ENCODE results near the gene MSLN.
"Not testable (repeated sequence)": the region's sequence is repeated elsewhere in the genome, so short reads cannot be mapped to it uniquely, and the experiment has no call there.

MSLN gene

DNA sequence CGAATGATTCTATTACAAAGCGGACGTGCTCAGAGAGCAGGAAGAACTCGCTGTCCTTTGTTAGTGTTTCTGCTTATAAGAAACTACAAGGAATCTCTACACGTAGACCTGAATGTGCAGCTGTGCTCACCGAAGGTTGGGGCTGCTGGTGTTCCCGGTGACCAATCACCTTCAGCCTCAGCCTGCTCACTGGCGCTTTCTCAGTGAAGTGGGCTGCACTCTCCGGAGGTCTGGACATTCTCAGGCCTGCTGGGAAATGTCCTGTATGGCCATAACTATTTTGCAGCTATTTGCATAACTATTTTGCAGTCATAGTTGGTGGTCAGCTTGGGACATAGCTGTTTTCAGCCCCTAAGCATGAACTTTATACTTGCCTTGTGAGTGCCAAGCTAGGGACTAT, 10.0 kb upstream of the MSLN start:
- TF ChIP-seq, protein P1, sequence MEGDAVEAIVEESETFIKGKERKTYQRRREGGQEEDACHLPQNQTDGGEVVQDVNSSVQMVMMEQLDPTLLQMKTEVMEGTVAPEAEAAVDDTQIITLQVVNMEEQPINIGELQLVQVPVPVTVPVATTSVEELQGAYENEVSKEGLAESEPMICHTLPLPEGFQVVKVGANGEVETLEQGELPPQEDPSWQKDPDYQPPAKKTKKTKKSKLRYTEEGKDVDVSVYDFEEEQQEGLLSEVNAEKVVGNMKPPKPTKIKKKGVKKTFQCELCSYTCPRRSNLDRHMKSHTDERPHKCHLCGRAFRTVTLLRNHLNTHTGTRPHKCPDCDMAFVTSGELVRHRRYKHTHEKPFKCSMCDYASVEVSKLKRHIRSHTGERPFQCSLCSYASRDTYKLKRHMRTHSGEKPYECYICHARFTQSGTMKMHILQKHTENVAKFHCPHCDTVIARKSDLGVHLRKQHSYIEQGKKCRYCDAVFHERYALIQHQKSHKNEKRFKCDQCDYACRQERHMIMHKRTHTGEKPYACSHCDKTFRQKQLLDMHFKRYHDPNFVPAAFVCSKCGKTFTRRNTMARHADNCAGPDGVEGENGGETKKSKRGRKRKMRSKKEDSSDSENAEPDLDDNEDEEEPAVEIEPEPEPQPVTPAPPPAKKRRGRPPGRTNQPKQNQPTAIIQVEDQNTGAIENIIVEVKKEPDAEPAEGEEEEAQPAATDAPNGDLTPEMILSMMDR (IDR thresholded peaks at IDR 0.05) = no peak
- Histone ChIP-seq H3K4me3 (no peak overlapping the region), H3K4me1 (peaks cover 0 to 5% (median 0%) of the 10 kb centered on the region in 4 donors), H3K27ac (no peak overlapping the region), H3K36me3 (no peaks in the 10 kb centered on the region), H3K9me3 (no peaks in the 10 kb centered on the region), H3K27me3 (peaks cover 0 to 9% of the 10 kb centered on the region in 2 donors)
- intact Hi-C loops (cut with DNase I; ENCODE audit: low total_unique reads) = no loop called here
- DNase-seq = no peak

DNA sequence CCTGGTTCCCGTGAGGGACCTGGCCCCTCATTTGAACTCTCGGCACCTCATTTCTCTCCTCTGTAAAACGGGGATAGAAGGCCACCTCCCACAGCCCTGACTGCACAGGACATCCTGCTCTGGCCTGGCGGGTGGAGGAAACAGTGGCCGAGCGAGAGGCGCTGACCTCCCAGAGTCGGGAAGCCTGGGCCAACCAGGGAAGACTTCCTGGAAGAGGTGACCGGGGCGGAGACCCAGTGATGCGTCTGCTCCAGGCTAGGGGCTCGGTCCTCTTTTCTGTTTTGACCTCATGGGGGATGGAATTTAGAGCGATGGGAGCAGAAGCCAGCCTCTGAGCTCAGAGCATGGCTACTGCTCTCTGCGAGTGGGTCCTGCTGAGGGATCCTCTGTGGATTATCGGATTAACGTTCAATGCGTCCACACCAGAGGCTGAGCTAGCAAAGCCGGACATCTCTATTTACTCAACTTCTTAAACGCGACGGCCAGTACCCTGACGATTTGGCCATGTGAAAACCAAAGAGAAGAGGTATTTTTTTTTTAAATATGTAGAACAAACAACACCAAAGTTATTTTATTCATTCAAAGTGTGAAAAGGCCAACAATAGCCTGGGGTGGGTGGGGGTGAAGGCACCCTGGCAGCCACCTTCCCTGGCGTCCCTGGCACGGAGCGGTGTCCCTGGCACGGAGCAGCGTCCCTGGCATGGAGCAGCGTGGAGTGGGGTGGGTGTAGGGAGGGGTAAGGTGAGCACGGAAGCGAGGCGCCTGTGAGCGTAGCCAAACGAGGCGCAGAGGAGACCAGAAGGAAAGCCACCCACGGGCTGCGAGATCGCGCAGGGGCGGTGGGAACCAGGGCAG, 9.2 kb upstream of the MSLN start:
- peaks cover 0 to 10% of the 10 kb centered on the region in 2 donors for H3K27me3 ChIP-seq
- no peak overlapping the region for H3K4me3 ChIP-seq
- H3K9me3 ChIP-seq = no peaks in the 10 kb centered on the region
- no peak overlapping the region for H3K27ac ChIP-seq
- no peak for DNase-seq
- intact Hi-C loops (cut with DNase I; ENCODE audit: low total_unique reads) = no loop called here
- no peaks in the 10 kb centered on the region for H3K36me3 ChIP-seq
- TF ChIP-seq, protein P1 (IDR thresholded peaks at IDR 0.05) = no peak
- peaks cover 0 to 5% (median 0%) of the 10 kb centered on the region in 4 donors for H3K4me1 ChIP-seq

DNA sequence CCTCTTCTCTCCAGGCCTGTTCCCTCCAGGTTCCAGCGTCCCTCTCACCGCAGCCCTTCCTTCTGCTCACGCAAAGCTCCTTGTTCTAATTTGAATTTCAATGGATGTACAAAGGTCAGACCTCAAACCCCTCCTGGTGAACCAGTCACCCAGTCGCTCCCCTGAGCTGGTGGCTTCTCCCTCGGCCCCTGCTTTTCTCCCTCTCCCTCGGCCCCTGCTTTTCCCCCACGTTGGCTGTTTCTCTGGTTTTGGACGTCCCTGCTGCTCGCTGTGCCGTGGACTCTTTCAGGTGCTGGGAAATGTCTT, 8.6 kb upstream of the MSLN start:
- no peaks in the 10 kb centered on the region for H3K36me3 ChIP-seq
- no peaks in the 10 kb centered on the region for H3K9me3 ChIP-seq
- H3K27ac ChIP-seq = no peak overlapping the region
- TF ChIP-seq, protein P1 (IDR thresholded peaks at IDR 0.05) = no peak
- DNase-seq = no peak
- H3K27me3 ChIP-seq = peaks cover 0 to 10% of the 10 kb centered on the region in 2 donors
- peaks cover 0 to 5% (median 0%) of the 10 kb centered on the region in 4 donors for H3K4me1 ChIP-seq
- intact Hi-C loops (cut with DNase I; ENCODE audit: low total_unique reads) = no loop called here
- no peak overlapping the region for H3K4me3 ChIP-seq

DNA sequence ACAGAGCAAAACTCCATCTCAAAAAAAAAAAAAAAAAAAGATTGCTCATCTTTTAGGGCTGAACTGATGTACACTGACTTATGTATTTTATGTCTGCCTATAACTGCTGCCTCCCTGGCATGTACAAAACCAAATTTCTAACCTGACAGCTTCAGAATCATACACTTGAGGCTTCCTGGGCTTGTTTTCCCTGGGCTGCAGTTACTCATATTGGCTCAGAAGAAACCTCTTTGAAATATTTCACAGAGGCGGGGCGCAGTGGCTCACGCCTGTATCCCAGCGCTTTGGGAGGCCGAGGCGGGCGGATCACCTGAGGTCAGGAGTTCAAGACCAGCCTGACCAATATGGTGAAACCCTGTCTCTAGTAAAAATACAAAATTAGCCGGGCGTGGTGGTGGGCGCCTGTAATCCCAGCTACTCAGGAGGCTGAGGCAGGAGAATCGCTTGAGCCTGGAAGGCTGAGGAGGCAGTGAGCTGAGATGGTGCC, 6.4 kb upstream of the MSLN start:
- H3K27ac ChIP-seq; H3K9me3 ChIP-seq; H3K36me3 ChIP-seq; DNase-seq; intact Hi-C loops (cut with DNase I; ENCODE audit: low total_unique reads); H3K27me3 ChIP-seq; H3K4me1 ChIP-seq; H3K4me3 ChIP-seq: not testable (repeated sequence)

DNA sequence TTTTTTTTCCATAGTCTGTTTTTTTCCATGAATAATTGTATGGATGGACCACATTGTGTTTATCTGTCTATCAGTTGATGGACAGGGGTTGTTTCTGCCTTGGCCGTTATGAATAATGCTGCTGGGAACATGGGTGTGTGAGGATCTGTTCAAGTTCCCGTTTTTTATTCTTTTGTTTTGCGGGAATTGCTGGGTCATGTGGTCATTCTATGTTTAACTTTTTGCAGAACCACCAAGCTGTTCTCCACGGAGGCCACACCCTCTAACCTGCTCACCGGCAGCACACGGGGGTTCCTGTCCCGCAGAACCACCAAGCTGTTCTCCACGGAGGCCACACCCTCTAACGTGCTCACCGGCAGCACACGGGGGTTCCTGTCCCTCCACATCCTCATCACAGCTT, 5.9 kb upstream of the MSLN start:
- Histone ChIP-seq H3K9me3 (no peaks in the 10 kb centered on the region), H3K27me3 (peaks cover 0 to 10% of the 10 kb centered on the region in 2 donors), H3K27ac (no peak overlapping the region), H3K4me1 (peaks cover 0 to 5% (median 0%) of the 10 kb centered on the region in 4 donors), H3K4me3 (no peak overlapping the region), H3K36me3 (no peaks in the 10 kb centered on the region)
- TF ChIP-seq, protein P1 (IDR thresholded peaks at IDR 0.05) = no peak
- no peak for DNase-seq
- intact Hi-C loops (cut with DNase I; ENCODE audit: low total_unique reads) = no loop called here

DNA sequence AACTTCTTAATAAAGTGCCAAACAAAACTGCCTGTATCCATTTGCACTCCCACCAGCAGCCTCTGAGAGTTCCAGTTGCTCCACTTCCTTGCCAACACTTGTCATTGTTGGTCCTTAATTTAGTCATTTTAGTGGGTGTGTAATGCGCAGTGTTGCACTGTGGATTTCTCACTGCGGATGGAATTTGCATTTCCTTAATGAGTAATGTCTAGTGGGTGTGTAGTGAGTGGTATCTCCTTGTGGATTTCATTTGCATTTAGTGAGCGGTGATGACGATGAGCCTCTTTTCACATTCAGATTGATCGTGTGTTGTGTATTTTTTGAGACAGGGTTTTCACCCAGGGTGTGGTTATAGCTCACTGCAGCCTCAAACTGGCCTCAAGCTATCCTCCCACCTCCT, 4.1 kb upstream of the MSLN start:
- no peaks in the 10 kb centered on the region for H3K36me3 ChIP-seq
- DNase-seq = no peak
- no peak overlapping the region for H3K4me3 ChIP-seq
- H3K4me1 ChIP-seq = peaks cover 0 to 4% (median 0%) of the 10 kb centered on the region in 4 donors
- TF ChIP-seq, protein P1 (IDR thresholded peaks at IDR 0.05) = no peak
- no peaks in the 10 kb centered on the region for H3K9me3 ChIP-seq
- peaks cover 0 to 20% of the 10 kb centered on the region in 2 donors for H3K27me3 ChIP-seq
- intact Hi-C loops (cut with DNase I; ENCODE audit: low total_unique reads) = no loop called here
- H3K27ac ChIP-seq = no peak overlapping the region

Data from tibial artery (tissue), 4 donors.